Panc1 (cell line): ENCODE data around the gene SPRYD3. TPM values are rescaled to one million over a fixed set of nuclear protein-coding genes. Genes with fewer than 3 reads are reported as not detected.

Experiments used
- ATAC-seq: fragments of 200-7000 bp; cut with Tn5 transposase; 2 replicates; pipeline ENCODE4 v1.9.1; 2020; ENCODE audit warnings: mild to moderate bottlenecking, moderate library complexity
- BruUV-seq: library from RNA; stranded (reverse); fragments of 400-500 nt; replicated peaks from 2 replicates; lab custom pipeline; 2021; lab: Mats Ljungman, UMichigan
- CTCF ChIA-PET: fragments of 300-600 bp; sonication (Branson Sonifier 250); formaldehyde crosslinking; loops from one replicate; lab custom pipeline; 2022; ENCODE audit warnings: antibody characterized with exemption; lab: Charles Lee
- POLR2A ChIA-PET: fragments of 300-600 bp; sonication (Branson Sonifier 250); formaldehyde crosslinking; loops from one replicate; lab custom pipeline; 2022; ENCODE audit warnings: antibody characterized with exemption; lab: Charles Lee
- DNase-seq: peaks from one replicate; pipeline ENCODE4 v3.0.0-alpha.2; 2010; ENCODE audit warnings: low read depth, low spot score
- H3K27ac ChIP-seq: 2 replicates; pipeline ENCODE4 v1.5.1; 2011; ENCODE audit warnings: mild to moderate bottlenecking, low read length, inconsistent platforms
- H3K27me3 ChIP-seq: fragments of 200-500 bp; sonication (Bioruptor generic); 2 replicates; pipeline ENCODE4 v1.6.0; 2014; ENCODE audit warnings: low read length, inconsistent platforms; ENCODE audit not compliant: control insufficient read depth, insufficient read depth
- H3K36me3 ChIP-seq: fragments of 200-500 bp; sonication (Bioruptor generic); 2 replicates; pipeline ENCODE4 v1.5.1; 2014; ENCODE audit warnings: inconsistent platforms, mild to moderate bottlenecking, low read length, moderate library complexity; ENCODE audit not compliant: control insufficient read depth, insufficient read depth
- H3K4me1 ChIP-seq: 2 replicates; pipeline ENCODE4 v1.5.1; 2011; ENCODE audit warnings: inconsistent platforms, mild to moderate bottlenecking, low read length, moderate library complexity; ENCODE audit not compliant: control insufficient read depth, insufficient read depth
- H3K4me3 ChIP-seq, 2 experiments: 2 replicates each; pipeline ENCODE4 v1.5.1; 2011 to 2012; ENCODE audit warnings: low read depth in 2 of 2, low read length in 2 of 2, mild to moderate bottlenecking in 2 of 2, inconsistent platforms in 1 of 2, moderate library complexity in 1 of 2
- H3K9me3 ChIP-seq: fragments of 200-500 bp; sonication (Bioruptor generic); 2 replicates; pipeline ENCODE4 v1.5.1; 2014; ENCODE audit warnings: low read depth, mild to moderate bottlenecking, inconsistent platforms, low read length, moderate library complexity; ENCODE audit not compliant: control insufficient read depth, insufficient read depth
- POLR2AphosphoS5 ChIP-seq: IDR thresholded peaks from 2 replicates; pipeline ENCODE4 v1.6.1; 2012; ENCODE audit warnings: mild to moderate bottlenecking, low read depth, low read length, moderate library complexity
- SIN3A ChIP-seq: IDR thresholded peaks from 2 replicates; pipeline ENCODE4 v1.6.1; 2012; ENCODE audit warnings: low read depth, mild to moderate bottlenecking, low read length, moderate library complexity, borderline replicate concordance; ENCODE audit not compliant: insufficient read depth
- TCF7L2 ChIP-seq: IDR thresholded peaks from 2 replicates; pipeline ENCODE4 v1.6.1; 2011; ENCODE audit warnings: mild to moderate bottlenecking, low read depth, low read length, inconsistent platforms
- in situ Hi-C: cut with HindIII; loops from 2 replicates; pipeline ENCODE4 v1.10.0; 2016; ENCODE audit warnings: low sequenced_read_pairs, low pct_unique_long_range_greater_than_20kb
- intact Hi-C: fragments of 100-400 bp; cut with micrococcal nuclease; formaldehyde crosslinking; loops from one replicate; pipeline ENCODE4 v1.10.0; 2022; ENCODE audit not compliant: unreplicated experiment
- total RNA-seq: library from RNA; stranded (reverse); gene quantifications from one replicate; pipeline ENCODE4 v1.2.1, GENCODE V29; 2021; ENCODE audit not compliant: unreplicated experiment
- TF ChIP-seq, protein P1 (sequence below), 2 experiments: IDR thresholded peaks; 2 replicates each; pipeline ENCODE4 v1.6.1; 2011 to 2012; ENCODE audit warnings: low read depth in 2 of 2, control low read depth in 1 of 2, low read length in 1 of 2, mild to moderate bottlenecking in 1 of 2, moderate library complexity in 1 of 2; ENCODE audit not compliant: insufficient read depth in 1 of 2
- TF ChIP-seq, protein P2 (sequence below): fragments of 450-650 bp; IDR thresholded peaks from 2 replicates; pipeline ENCODE4 v1.5.1; 2017; ENCODE audit warnings: mild to moderate bottlenecking

Gene SPRYD3
- total RNA-seq, 1 experiment from 2014 or later = 25.0 TPM

DNA sequence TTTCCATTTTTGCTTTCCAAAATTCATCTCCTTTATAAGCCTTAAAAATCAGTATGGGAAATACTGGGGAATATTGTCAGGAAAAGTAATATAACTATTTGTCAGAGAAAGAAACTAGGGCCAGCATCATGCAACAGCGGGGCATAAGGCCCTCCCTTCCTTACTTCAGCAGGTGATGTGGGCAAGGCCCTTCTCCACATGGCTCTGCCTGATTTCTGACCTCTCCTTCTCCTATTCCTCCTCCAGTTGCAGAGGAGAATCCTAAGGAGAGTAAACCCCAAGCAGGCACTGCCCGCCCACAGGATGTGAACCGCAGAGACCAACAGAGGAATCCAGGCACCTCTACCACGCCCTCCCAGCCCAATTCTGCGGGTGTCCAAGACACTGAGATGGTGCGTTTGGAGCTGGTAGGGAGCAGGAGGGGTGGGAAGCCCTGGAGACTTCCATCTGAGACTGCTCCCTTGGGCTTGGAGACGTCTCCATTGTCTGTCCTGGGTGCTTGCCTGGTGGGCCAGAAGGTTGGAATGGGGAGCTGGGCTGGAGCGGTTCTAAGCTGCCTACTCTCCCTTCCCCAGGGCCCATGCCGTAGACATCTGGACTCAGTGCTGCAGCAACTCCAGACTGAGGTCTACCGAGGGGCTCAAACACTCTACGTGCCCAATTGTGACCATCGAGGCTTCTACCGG lies 21.4 kb upstream of the SPRYD3 start:
- Histone ChIP-seq H3K9me3 (no peaks in the 10 kb centered on the region), H3K4me3 (no peak overlapping the region), H3K4me1 (peaks cover 17% of the 10 kb centered on the region), H3K36me3 (no peaks in the 10 kb centered on the region), H3K27ac (no peak overlapping the region), H3K27me3 (no peaks in the 10 kb centered on the region)
- no peak for ATAC-seq
- intact Hi-C loops (no loop called here), in situ Hi-C loops (no loop called here)
- no peak for DNase-seq
- BruUV-seq = no TSS peak
- CTCF ChIA-PET = interaction anchor here (4.5 kb wide), 1 partner anchor 34 kb away, joined by 43 read pairs; no protein-coding TSS in a partner anchor
- TF ChIP-seq, protein P1, sequence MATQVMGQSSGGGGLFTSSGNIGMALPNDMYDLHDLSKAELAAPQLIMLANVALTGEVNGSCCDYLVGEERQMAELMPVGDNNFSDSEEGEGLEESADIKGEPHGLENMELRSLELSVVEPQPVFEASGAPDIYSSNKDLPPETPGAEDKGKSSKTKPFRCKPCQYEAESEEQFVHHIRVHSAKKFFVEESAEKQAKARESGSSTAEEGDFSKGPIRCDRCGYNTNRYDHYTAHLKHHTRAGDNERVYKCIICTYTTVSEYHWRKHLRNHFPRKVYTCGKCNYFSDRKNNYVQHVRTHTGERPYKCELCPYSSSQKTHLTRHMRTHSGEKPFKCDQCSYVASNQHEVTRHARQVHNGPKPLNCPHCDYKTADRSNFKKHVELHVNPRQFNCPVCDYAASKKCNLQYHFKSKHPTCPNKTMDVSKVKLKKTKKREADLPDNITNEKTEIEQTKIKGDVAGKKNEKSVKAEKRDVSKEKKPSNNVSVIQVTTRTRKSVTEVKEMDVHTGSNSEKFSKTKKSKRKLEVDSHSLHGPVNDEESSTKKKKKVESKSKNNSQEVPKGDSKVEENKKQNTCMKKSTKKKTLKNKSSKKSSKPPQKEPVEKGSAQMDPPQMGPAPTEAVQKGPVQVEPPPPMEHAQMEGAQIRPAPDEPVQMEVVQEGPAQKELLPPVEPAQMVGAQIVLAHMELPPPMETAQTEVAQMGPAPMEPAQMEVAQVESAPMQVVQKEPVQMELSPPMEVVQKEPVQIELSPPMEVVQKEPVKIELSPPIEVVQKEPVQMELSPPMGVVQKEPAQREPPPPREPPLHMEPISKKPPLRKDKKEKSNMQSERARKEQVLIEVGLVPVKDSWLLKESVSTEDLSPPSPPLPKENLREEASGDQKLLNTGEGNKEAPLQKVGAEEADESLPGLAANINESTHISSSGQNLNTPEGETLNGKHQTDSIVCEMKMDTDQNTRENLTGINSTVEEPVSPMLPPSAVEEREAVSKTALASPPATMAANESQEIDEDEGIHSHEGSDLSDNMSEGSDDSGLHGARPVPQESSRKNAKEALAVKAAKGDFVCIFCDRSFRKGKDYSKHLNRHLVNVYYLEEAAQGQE (IDR thresholded peaks at IDR 0.05; ENCODE audit: insufficient read depth in 1 of 2, low read depth in 2 of 2, low read length in 1 of 2) = no peak
- TF ChIP-seq, protein P2, sequence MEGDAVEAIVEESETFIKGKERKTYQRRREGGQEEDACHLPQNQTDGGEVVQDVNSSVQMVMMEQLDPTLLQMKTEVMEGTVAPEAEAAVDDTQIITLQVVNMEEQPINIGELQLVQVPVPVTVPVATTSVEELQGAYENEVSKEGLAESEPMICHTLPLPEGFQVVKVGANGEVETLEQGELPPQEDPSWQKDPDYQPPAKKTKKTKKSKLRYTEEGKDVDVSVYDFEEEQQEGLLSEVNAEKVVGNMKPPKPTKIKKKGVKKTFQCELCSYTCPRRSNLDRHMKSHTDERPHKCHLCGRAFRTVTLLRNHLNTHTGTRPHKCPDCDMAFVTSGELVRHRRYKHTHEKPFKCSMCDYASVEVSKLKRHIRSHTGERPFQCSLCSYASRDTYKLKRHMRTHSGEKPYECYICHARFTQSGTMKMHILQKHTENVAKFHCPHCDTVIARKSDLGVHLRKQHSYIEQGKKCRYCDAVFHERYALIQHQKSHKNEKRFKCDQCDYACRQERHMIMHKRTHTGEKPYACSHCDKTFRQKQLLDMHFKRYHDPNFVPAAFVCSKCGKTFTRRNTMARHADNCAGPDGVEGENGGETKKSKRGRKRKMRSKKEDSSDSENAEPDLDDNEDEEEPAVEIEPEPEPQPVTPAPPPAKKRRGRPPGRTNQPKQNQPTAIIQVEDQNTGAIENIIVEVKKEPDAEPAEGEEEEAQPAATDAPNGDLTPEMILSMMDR = no peak
- TF ChIP-seq TCF7L2 (no peak), POLR2AphosphoS5 (no peak), SIN3A (no peak)
- POLR2A ChIA-PET = interaction anchor here (0.6 kb wide), 2 partner anchors 21 to 34 kb away, joined by 3 to 9 read pairs; no protein-coding TSS in a partner anchor

DNA sequence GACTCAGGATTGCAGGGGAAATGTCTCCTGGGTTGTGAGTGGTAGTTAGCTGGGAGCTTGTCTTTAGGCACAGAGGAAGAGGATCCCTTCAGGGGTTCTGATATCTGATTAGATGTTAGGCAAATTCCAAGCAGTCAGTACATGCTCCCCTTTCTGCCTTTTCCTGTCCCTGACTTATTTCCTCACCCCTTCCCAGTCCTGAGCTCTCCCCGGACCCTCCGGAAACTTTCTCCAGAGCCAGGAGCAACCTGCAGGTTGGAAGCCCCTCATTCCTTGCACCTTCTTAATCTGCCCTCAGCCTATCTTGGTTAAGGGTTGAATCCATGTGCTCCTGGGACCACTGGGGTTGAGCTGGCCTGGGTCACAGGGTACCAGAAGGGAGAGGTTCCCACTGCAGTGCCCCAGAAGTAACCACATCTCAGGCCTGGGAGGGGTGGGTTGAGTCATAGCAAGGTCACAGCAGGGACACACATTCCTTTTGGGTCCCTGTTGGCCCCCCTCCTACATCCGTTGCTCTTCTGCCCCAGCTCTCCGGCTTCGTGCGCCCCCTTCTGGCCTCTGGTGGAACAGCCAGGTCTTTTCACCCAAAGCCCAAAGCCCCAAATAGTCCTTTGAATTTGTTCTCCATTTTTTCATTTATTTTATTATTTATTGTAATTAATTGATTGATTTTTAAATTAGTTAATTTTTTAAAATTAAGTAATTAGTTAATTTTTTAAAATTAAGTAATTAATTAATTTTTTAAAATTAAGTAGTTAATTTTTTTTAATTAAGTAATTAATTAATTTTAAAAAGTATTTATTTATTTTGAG lies 20.1 kb upstream of the SPRYD3 start:
- DNase-seq (peak; percentile 70), ATAC-seq (peak; percentile 64)
- in situ Hi-C loops (no loop called here), intact Hi-C loops (loop anchor here (1.0 kb wide), 1 partner anchor 34 kb away; no protein-coding TSS in a partner anchor)
- Histone ChIP-seq H3K4me1 (peaks cover 17% of the 10 kb centered on the region), H3K36me3 (no peaks in the 10 kb centered on the region), H3K27me3 (no peaks in the 10 kb centered on the region), H3K4me3 (peak overlapping the region in 1 of 2 experiments; percentile 52; a peak in 1 of 4 replicates), H3K27ac (no peak overlapping the region), H3K9me3 (no peaks in the 10 kb centered on the region)
- TF ChIP-seq, protein P1 (IDR thresholded peaks at IDR 0.05; ENCODE audit: insufficient read depth in 1 of 2, low read depth in 2 of 2, low read length in 1 of 2) = no peak
- TF ChIP-seq TCF7L2 = no peak
- no peak for TF ChIP-seq POLR2AphosphoS5
- TF ChIP-seq, protein P2 = peak; percentile 98
- no peak for TF ChIP-seq SIN3A
- ChIA-PET POLR2A (interaction anchor here (0.7 kb wide), 1 partner anchor 89 kb away, joined by 4 read pairs; no protein-coding TSS in a partner anchor), CTCF (interaction anchor here (0.6 to 4.5 kb wide), 6 partner anchors 28 to 99 kb away, joined by 3 to 43 read pairs (median 4); no protein-coding TSS in a partner anchor)
- BruUV-seq = no TSS peak
